Stimulated activated CD8-positive, alpha-beta memory T cell treated with anti-CD3 and anti-CD28 coated beads, Interleukin-12 subunit alpha, Interleukin-12 subunit beta, amount 100 ng/mL, for 4 hours (primary cell): ENCODE data around the gene TIPARP.

Experiments
- DNase-seq: peaks from one replicate; pipeline ENCODE4 v3.0.0-alpha.2; 2020; ENCODE audit warnings: low read depth

Gene TIPARP

GRCh38 chr3:156742401-156742800, 68.0 kb downstream of the TIPARP start:
- no peak for DNase-seq

- DNase-seq, result no peak
These were observed 69.5 kb downstream of the TIPARP start for GRCh38 chr3:156743859-156744258.

- no peak for DNase-seq
These were observed 70.2 kb downstream of the TIPARP start for GRCh38 chr3:156744631-156745030.

GRCh38 chr3:156745766-156746165, 71.4 kb downstream of the TIPARP start:
- no peak for DNase-seq

- DNase-seq, result no peak
These were observed 72.7 kb downstream of the TIPARP start for GRCh38 chr3:156747046-156747445.

- DNase-seq, result no peak
These were observed 74.9 kb downstream of the TIPARP start for GRCh38 chr3:156749244-156749643.

GRCh38 chr3:156750191-156750873, 75.9 kb downstream of the TIPARP start:
- DNase-seq, result no peak

GRCh38 chr3:156750874-156751245, 76.5 kb downstream of the TIPARP start:
- DNase-seq, result no peak

GRCh38 chr3:156751461-156752025, 77.2 kb downstream of the TIPARP start:
- no peak for DNase-seq
